Lung (tissue), 12 donors: ENCODE measurements around the gene CDH13. TPM values are rescaled to one million over a fixed set of nuclear protein-coding genes. Genes with fewer than 3 reads are reported as not detected.

Source experiments
- ATAC-seq: fragments of 200-7000 bp; cut with Tn5 transposase; one replicate; pipeline ENCODE4 v1.9.1; 2020; ENCODE audit warnings: moderate number of reproducible peaks; ENCODE audit not compliant: insufficient read depth, low FRiP score
- DNase-seq, 3 donors: peaks; one replicate each; pipeline ENCODE4 v3.0.0-alpha.2; 2013 to 2017
- H3K27ac ChIP-seq, 2 donors: one replicate each; pipeline ENCODE4 v1.5.1; 2013; ENCODE audit warnings: mild to moderate bottlenecking in 2 of 2, moderate library complexity in 2 of 2, control low read depth in 1 of 2, inconsistent platforms in 1 of 2, low read depth in 1 of 2, low read length in 1 of 2
- H3K27me3 ChIP-seq, 3 donors: one replicate each; pipeline ENCODE4 v1.5.1; 2013; ENCODE audit warnings: low read length in 2 of 3; ENCODE audit not compliant: control insufficient read depth in 3 of 3, insufficient read depth in 3 of 3
- H3K36me3 ChIP-seq, 4 donors: one replicate each; pipeline ENCODE4 v1.5.1; 2013; ENCODE audit warnings: low read length in 4 of 4, mild to moderate bottlenecking in 1 of 4, moderate library complexity in 1 of 4; ENCODE audit not compliant: control insufficient read depth in 4 of 4, insufficient read depth in 4 of 4
- H3K4me1 ChIP-seq, 5 donors: one replicate each; pipeline ENCODE4 v1.5.1; 2013; ENCODE audit warnings: low read length in 5 of 5, mild to moderate bottlenecking in 2 of 5, moderate library complexity in 1 of 5; ENCODE audit not compliant: control insufficient read depth in 5 of 5, insufficient read depth in 5 of 5
- H3K4me3 ChIP-seq: one replicate; pipeline ENCODE4 v1.5.1; 2013; ENCODE audit warnings: mild to moderate bottlenecking, control low read depth, moderate library complexity
- H3K9ac ChIP-seq, 2 donors: one replicate each; pipeline ENCODE4 v1.5.1; 2013; ENCODE audit warnings: low read length in 2 of 2, control low read depth in 1 of 2; ENCODE audit not compliant: insufficient read depth in 1 of 2
- H3K9me3 ChIP-seq, 4 donors: one replicate each; pipeline ENCODE4 v1.5.1; 2013; ENCODE audit warnings: low read length in 3 of 4, mild to moderate bottlenecking in 1 of 4, moderate library complexity in 1 of 4; ENCODE audit not compliant: control insufficient read depth in 4 of 4, insufficient read depth in 3 of 4
- WGBS, 2 donors: extraction: QIAGEN DNeasy Blood & Tissue Kit; methylation state at CpG; one replicate each; pipeline ENCODE4 v1.1.7; 2013; 5-methylcytosine and 5-hydroxymethylcytosine counted together
- polyA plus RNA-seq, 2 donors: library from polyadenylated mRNA; stranded (reverse); fragments of 200-250 nt; gene quantifications; one replicate each; pipeline ENCODE4 v1.2.1, GENCODE V29; 2013
- total RNA-seq, 2 donors: library from RNA; depleted of rRNA in 1 of 2; stranded (reverse); fragments of >200 nt in 1 of 2; gene quantifications; one replicate each; pipeline ENCODE4 v1.2.1, GENCODE V29; 2014 to 2021
- TF ChIP-seq, protein P1 (sequence below): IDR thresholded peaks from 2 replicates; pipeline ENCODE4 v1.5.1; 2012; ENCODE audit warnings: mild to moderate bottlenecking; ENCODE audit errors: control extremely low read depth, extremely low read depth
- donor health status: control.
- donor health status: control.
- donor health status: Bipolar disorder and iron deficiency.
- donor health status: healthy.
- donor health status: DM: yes; HTN: yes; CAD: no.

The CDH13 gene
- total and polyA plus RNA-seq, 4 donors, result 2.1 to 12.3 (median 7.3) TPM

DNA sequence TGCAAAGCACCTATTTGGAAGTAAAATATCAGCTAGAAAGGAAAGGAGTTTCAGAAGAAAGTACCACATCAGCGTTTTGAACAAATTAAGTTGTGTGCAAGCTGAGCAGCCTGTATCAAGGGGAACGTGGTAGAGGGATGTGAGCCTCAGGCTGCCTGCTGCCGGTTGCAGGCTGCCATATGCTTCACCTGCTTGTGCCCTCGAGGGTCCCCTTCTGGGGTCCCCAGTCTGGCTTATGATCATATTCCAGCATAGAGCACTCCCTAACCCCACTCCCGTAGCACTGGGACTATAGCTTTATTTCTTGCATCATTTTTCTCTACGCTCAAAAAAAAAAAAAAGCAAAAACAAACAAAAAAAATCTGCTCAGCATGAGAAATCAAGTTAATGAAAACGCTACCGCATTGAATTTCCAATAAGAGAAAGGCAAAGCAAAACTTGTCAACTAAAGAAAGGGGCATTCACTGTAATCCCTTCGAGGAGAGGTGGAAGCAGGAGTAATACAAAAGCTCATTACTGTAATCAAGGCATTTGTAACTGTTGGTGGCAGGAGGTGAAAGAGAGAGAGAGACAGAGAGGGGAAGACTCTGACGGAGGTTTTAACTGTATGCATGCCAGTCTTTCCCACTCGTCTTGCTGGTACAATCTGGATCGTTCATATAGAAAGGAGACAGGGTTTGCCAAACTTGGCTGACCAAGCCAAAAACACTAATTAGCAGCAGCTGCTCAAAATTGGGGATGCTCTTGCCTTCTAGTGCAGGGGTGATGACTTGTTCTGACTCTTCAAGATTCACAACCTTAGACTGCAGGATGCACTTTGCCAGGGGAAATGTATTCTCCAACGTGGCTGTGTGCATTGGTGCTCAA lies 922.8 kb downstream of the CDH13 start:
- TF ChIP-seq, protein P1, sequence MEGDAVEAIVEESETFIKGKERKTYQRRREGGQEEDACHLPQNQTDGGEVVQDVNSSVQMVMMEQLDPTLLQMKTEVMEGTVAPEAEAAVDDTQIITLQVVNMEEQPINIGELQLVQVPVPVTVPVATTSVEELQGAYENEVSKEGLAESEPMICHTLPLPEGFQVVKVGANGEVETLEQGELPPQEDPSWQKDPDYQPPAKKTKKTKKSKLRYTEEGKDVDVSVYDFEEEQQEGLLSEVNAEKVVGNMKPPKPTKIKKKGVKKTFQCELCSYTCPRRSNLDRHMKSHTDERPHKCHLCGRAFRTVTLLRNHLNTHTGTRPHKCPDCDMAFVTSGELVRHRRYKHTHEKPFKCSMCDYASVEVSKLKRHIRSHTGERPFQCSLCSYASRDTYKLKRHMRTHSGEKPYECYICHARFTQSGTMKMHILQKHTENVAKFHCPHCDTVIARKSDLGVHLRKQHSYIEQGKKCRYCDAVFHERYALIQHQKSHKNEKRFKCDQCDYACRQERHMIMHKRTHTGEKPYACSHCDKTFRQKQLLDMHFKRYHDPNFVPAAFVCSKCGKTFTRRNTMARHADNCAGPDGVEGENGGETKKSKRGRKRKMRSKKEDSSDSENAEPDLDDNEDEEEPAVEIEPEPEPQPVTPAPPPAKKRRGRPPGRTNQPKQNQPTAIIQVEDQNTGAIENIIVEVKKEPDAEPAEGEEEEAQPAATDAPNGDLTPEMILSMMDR, result no peak
- Histone ChIP-seq H3K36me3 (no peaks in the 10 kb centered on the region), H3K27me3 (no peaks in the 10 kb centered on the region), H3K9ac (no peak overlapping the region), H3K4me1 (no peaks in the 10 kb centered on the region), H3K9me3 (peaks cover 0 to 2% (median 0%) of the 10 kb centered on the region in 4 donors), H3K4me3 (no peak overlapping the region), H3K27ac (no peak overlapping the region)
- DNase-seq (no peak), ATAC-seq (no peak)
- WGBS, 2 donors, result 63 to 66% methylated on average over 13 of the region's 13 CpGs

DNA sequence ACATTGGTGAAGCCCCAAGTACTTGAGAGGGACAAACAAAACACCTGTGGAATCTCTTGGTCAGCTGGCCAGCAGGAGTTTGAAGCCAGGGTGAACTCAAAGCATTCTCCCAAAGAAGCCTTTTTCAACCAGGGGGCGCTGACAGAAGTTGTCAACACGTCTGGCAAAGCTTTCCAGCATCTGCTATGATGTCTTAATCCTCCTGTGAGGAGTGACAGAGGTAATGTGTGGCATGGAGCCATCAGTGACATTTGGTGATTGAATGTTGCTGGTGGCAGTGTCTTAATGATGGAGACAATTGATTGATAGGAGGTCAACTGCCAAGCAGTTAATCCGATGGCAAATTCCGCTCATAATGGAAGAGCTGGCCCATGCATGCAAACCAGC lies 923.4 kb downstream of the CDH13 start:
- Histone ChIP-seq H3K27me3 (no peaks in the 10 kb centered on the region), H3K9ac (no peak overlapping the region), H3K4me1 (no peaks in the 10 kb centered on the region), H3K36me3 (no peaks in the 10 kb centered on the region), H3K27ac (no peak overlapping the region), H3K9me3 (peaks cover 0 to 2% (median 0%) of the 10 kb centered on the region in 4 donors), H3K4me3 (no peak overlapping the region)
- TF ChIP-seq, protein P1, result no peak
- 55 to 61% methylated on average over 4 of the region's 4 CpGs for WGBS, 2 donors
- DNase-seq, result no peak
- ATAC-seq, result no peak

DNA sequence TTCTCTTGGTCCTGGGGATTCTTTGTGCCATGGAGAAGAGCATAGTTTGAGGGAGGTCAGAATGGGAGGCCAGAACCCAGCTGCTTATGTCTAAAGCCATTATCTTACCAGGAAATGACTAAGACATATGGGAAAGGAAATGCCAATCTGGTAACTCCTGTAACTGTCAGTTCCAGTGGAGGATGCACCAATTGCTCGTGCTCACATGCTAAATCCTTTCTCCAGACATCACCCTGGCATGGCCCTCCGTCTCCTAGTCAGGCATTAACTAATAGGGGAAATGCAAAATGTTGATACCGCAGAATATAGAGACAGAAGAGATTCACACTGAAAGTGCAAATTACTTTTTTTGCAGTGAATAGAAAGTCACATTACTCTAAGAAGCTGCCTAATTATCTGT lies 925.5 kb downstream of the CDH13 start:
- H3K27ac ChIP-seq, result no peak overlapping the region
- H3K36me3 ChIP-seq, result no peaks in the 10 kb centered on the region
- H3K9ac ChIP-seq, result no peak overlapping the region
- TF ChIP-seq, protein P1, result no peak
- ATAC-seq (no peak), DNase-seq (no peak)
- no peaks in the 10 kb centered on the region for H3K4me1 ChIP-seq
- H3K27me3 ChIP-seq, result no peaks in the 10 kb centered on the region
- H3K9me3 ChIP-seq, result no peaks in the 10 kb centered on the region
- WGBS, 2 donors, result 64 to 72% methylated on average over 3 of the region's 3 CpGs
- H3K4me3 ChIP-seq, result no peak overlapping the region

DNA sequence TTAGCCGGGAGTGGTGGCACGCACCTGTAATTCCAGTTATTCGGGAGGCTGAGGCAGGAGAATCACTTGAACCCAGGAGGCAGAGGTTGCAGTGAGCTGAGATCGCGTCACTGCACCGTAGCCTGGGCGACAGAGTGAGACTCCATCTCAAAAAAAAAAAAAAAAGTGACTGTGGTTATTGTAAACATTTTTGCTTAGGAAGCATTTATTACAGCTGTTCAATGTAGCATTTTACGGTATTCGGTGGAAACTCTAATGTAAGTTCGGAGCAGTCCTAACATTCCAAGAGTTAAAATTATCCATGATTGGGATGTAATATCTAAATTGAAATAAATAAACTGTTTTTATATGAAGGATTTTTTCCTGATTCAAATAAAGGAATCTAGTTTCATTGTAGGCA lies 926.2 kb downstream of the CDH13 start:
- no peak overlapping the region for H3K9ac ChIP-seq
- H3K27ac ChIP-seq, result no peak overlapping the region
- DNase-seq (no peak), ATAC-seq (no peak)
- no peak overlapping the region for H3K4me3 ChIP-seq
- WGBS, 2 donors, result 80 to 98% methylated on average over 9 to 10 of the region's 10 CpGs
- no peaks in the 10 kb centered on the region for H3K9me3 ChIP-seq
- TF ChIP-seq, protein P1, result no peak
- H3K4me1 ChIP-seq, result no peaks in the 10 kb centered on the region
- no peaks in the 10 kb centered on the region for H3K36me3 ChIP-seq
- H3K27me3 ChIP-seq, result no peaks in the 10 kb centered on the region
